ENCODE data around the gene PCDH17. TPM values are rescaled to one million over a fixed set of nuclear protein-coding genes. Genes with fewer than 3 reads are reported as not detected.
A peak's percentile ranks its signal among the peaks of the same experiment; 100 is the strongest.

PCDH17 gene
- total RNA-seq, 1 donor from 2014 or later = 40.9 TPM

GRCh38 chr13:57627663-57628062 lies 3.9 kb upstream of the PCDH17 start:
- Histone ChIP-seq H3K27me3 (ENCODE audit: low read depth) (peaks cover 48% of the 10 kb centered on the region), H3K27ac (no peak overlapping the region)

GRCh38 chr13:57629391-57629804 lies 2.1 kb upstream of the PCDH17 start:
- DNase-seq = no peak
- Histone ChIP-seq H3K9me3 (no peaks in the 10 kb centered on the region), H3K4me3 (peak overlapping the region; percentile 62), H3K27me3 (ENCODE audit: low read depth) (peaks cover 66% of the 10 kb centered on the region), H3K4me1 (peaks cover 36% of the 10 kb centered on the region), H3K27ac (no peak overlapping the region), H3K36me3 (no peaks in the 10 kb centered on the region)
- TF ChIP-seq, protein P1, sequence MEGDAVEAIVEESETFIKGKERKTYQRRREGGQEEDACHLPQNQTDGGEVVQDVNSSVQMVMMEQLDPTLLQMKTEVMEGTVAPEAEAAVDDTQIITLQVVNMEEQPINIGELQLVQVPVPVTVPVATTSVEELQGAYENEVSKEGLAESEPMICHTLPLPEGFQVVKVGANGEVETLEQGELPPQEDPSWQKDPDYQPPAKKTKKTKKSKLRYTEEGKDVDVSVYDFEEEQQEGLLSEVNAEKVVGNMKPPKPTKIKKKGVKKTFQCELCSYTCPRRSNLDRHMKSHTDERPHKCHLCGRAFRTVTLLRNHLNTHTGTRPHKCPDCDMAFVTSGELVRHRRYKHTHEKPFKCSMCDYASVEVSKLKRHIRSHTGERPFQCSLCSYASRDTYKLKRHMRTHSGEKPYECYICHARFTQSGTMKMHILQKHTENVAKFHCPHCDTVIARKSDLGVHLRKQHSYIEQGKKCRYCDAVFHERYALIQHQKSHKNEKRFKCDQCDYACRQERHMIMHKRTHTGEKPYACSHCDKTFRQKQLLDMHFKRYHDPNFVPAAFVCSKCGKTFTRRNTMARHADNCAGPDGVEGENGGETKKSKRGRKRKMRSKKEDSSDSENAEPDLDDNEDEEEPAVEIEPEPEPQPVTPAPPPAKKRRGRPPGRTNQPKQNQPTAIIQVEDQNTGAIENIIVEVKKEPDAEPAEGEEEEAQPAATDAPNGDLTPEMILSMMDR (IDR thresholded peaks at IDR 0.05) = no peak
- no peak for ATAC-seq
- intact Hi-C loops (cut with DNase I) = no loop called here

More at GRCh38 chr13:57627663-57628062, 3.9 kb upstream of the PCDH17 start:
- ATAC-seq (no peak), DNase-seq (no peak)
- TF ChIP-seq, protein P1 (IDR thresholded peaks at IDR 0.05) = peak; percentile 77
- Histone ChIP-seq H3K4me1 (peaks cover 34% of the 10 kb centered on the region), H3K36me3 (no peaks in the 10 kb centered on the region), H3K4me3 (no peak overlapping the region), H3K9me3 (no peaks in the 10 kb centered on the region)
- intact Hi-C loops (cut with DNase I) = no loop called here

- Histone ChIP-seq H3K27me3 (ENCODE audit: low read depth) (peaks cover 70% of the 10 kb centered on the region), H3K36me3 (no peaks in the 10 kb centered on the region), H3K27ac (peak overlapping the region; percentile 70), H3K4me1 (peaks cover 36% of the 10 kb centered on the region), H3K4me3 (peak overlapping the region; percentile 62), H3K9me3 (no peaks in the 10 kb centered on the region)
- peak; percentile 73 for DNase-seq
- ATAC-seq = peak; percentile 66 to 68
- TF ChIP-seq, protein P1 (IDR thresholded peaks at IDR 0.05) = no peak
- intact Hi-C loops (cut with DNase I) = no loop called here
These were observed 1.7 kb upstream of the PCDH17 start for GRCh38 chr13:57629821-57630235.

GRCh38 chr13:57630661-57631595 lies 616 bp upstream of the PCDH17 start:
- peak overlapping the region; percentile 70 for H3K27ac ChIP-seq
- no peaks in the 10 kb centered on the region for H3K36me3 ChIP-seq
- H3K27me3 ChIP-seq (ENCODE audit: low read depth) = peaks cover 70% of the 10 kb centered on the region
- peak overlapping the region; percentile 62 for H3K4me3 ChIP-seq
- peaks cover 36% of the 10 kb centered on the region for H3K4me1 ChIP-seq
- TF ChIP-seq, protein P1 (IDR thresholded peaks at IDR 0.05) = no peak
- DNase-seq (no peak), ATAC-seq (peak in 1 of 2 donors; percentile 4)
- no peaks in the 10 kb centered on the region for H3K9me3 ChIP-seq
- intact Hi-C loops (cut with DNase I) = no loop called here

DNA sequence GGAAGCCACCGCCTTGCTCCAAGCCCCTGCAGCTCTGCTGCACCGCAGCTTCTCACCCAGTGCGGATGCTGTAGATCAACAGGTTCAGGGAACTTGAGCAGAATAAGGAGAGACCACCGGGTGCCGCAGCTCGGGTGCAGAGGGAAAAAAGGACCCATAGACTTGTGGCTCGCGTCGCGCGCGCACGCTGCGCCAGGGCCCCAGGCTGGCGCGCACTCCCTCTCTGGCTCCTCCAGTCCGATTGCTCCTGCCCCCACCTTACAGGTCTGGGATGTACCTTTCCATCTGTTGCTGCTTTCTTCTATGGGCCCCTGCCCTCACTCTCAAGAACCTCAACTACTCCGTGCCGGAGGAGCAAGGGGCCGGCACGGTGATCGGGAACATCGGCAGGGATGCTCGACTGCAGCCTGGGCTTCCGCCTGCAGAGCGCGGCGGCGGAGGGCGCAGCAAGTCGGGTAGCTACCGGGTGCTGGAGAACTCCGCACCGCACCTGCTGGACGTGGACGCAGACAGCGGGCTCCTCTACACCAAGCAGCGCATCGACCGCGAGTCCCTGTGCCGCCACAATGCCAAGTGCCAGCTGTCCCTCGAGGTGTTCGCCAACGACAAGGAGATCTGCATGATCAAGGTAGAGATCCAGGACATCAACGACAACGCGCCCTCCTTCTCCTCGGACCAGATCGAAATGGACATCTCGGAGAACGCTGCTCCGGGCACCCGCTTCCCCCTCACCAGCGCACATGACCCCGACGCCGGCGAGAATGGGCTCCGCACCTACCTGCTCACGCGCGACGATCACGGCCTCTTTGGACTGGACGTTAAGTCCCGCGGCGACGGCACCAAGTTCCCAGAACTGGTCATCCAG lies 964 bp downstream of the PCDH17 start:
- Histone ChIP-seq H3K27ac (peak overlapping the region; percentile 70), H3K36me3 (no peaks in the 10 kb centered on the region), H3K4me3 (peak overlapping the region; percentile 62), H3K27me3 (ENCODE audit: low read depth) (peaks cover 66% of the 10 kb centered on the region), H3K4me1 (peaks cover 36% of the 10 kb centered on the region), H3K9me3 (no peaks in the 10 kb centered on the region)
- TF ChIP-seq, protein P1 (IDR thresholded peaks at IDR 0.05) = no peak
- ATAC-seq (peak in 1 of 2 donors; percentile 6), DNase-seq (peak; percentile 46)
- intact Hi-C loops (cut with DNase I) = no loop called here

Measured in lower lobe of right lung (tissue), 2 donors.